Peyer's patch (tissue), 4 donors: ENCODE results near the gene SPECC1L.
"Not testable (repeated sequence)": the region's sequence is repeated elsewhere in the genome, so short reads cannot be mapped to it uniquely, and the experiment has no call there.

Experiments
- CTCF ChIP-seq, 6 experiments: fragments of 450-650 bp in 4 of 6; fragments of 200-600 bp in 2 of 6; sonication (generic) in 1 of 6; IDR thresholded peaks; one replicate each; pipeline ENCODE4 v1.5.1; 2017 to 2019; ENCODE audit warnings: antibody characterized with exemption in 6 of 6, mild to moderate bottlenecking in 3 of 6, moderate library complexity in 1 of 6
- POLR2A ChIP-seq, 2 donors: fragments of 450-650 bp; IDR thresholded peaks; one replicate each; pipeline ENCODE4 v1.5.1; 2017; ENCODE audit warnings: antibody characterized with exemption in 2 of 2, mild to moderate bottlenecking in 2 of 2, moderate library complexity in 2 of 2

GRCh38 chr22:24243417-24243816, 27.2 kb upstream of the SPECC1L start:
- not testable (repeated sequence) for TF ChIP-seq CTCF, POLR2A (IDR thresholded peaks at IDR 0.05)
